ENCODE data around the gene PPM1F. TPM values are rescaled to one million over a fixed set of nuclear protein-coding genes. Genes with fewer than 3 reads are reported as not detected.

PPM1F gene, protein sequence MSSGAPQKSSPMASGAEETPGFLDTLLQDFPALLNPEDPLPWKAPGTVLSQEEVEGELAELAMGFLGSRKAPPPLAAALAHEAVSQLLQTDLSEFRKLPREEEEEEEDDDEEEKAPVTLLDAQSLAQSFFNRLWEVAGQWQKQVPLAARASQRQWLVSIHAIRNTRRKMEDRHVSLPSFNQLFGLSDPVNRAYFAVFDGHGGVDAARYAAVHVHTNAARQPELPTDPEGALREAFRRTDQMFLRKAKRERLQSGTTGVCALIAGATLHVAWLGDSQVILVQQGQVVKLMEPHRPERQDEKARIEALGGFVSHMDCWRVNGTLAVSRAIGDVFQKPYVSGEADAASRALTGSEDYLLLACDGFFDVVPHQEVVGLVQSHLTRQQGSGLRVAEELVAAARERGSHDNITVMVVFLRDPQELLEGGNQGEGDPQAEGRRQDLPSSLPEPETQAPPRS
- total RNA-seq, result 10 to 100 TPM; 19.3 to 31.3 TPM

GRCh38 chr22:21952586-21953571 lies at the start of gene PPM1F:
PPM1F (minus strand) TSS chr22:21952848; CDS start chr22:21946048, 6,800 bp downstream.

DNA sequence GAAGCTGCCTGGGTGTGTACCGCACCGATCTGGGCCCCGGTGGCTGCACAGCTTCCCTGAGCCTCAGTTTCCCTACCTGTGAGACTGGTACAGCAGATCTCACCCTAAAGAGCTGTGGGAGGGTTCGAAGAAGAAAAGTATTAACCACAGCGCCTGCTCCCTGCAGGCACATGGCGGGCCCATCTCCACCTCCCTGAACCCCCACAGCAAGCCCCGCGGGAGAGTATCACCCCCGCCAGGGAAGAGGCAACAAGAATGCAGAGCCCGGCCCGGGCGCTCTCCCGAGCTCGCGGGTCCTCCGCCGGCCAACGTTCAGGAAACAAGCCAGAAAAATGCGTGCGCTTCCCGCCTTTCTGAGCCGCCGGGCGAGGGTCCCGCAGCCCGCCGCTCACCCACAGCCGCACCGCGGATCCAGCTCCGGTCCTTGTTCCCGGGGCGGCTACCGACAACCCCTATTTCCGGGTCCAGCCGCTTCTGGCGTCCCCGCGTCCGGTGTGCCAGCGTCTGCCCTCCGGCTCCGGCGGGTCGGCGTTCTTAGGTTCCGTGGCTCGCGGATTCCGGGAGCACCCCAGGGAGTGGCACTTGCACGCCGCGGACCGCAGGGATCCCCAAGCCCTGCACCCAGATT lies 29.8 kb upstream of the PPM1F start, which contains the start of gene TOP3B:
TOP3B (minus strand) TSS at position 450 of the 628 bp plus-strand sequence. CDS start 7,078 bp downstream, outside the sequence.

Other genes with a start within 250 kb of the PPM1F start
- under 1 TPM; under 0.01 to 0.34 TPM for gene YPEL1, start 217.1 kb downstream of the PPM1F start, total RNA-seq
- gene MAPK1, start 85.2 kb downstream of the PPM1F start, total RNA-seq, result 10 to 100 TPM; 41.0 to 58.3 TPM
- gene TOP3B, start 29.9 kb upstream of the PPM1F start, total RNA-seq, result 10 to 100 TPM; 26.5 to 30.6 TPM